ENCODE measurements around the gene JDP2.
"Not testable (repeated sequence)": the region's sequence is repeated elsewhere in the genome, so short reads cannot be mapped to it uniquely, and the experiment has no call there.

Gene JDP2, protein sequence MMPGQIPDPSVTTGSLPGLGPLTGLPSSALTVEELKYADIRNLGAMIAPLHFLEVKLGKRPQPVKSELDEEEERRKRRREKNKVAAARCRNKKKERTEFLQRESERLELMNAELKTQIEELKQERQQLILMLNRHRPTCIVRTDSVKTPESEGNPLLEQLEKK

DNA sequence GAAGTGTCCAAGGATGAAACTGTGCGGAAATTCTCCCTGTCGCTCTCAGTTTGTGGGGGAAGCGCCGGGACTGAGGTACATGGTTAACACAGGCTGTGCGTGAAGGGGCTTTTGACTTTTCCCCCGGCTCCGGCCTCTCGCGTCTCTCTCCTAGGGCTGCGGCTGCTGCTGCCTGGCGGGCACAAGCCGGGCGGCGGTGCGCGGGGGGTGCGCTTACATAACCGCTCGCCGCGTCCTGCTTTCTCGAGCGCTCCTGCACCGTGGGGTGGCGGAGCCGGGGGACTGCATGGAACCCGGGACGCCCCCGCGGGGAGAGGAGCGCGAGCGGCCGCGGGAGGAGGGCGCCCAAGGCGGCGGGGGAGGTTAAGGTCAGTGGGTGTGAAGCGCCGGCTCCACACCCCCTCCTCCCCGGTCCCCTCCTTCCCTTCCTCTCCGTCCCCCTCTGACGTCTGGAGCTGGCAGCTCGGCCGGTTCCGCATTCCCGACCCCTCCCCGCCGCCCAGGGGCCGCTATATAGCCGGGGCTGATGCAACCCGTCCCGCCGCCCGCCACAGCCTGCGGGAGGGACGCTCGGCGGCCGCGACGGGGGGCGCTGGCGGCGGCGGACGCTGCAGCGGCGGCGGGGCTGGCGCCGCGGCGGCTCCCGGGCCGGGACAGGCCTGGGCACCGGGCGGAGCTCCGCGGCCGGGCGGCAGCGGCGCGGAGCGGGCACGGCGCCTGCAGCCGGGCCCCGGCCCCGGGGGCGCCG is at the start of gene JDP2:
TSS of gene JDP2 (plus strand) at position 541 of the 748 bp plus-strand sequence. CDS start 9,899 bp downstream, outside the sequence.
- peak; percentile 69 to 97 (median 81) for DNase-seq
- intact Hi-C loops (cut with DNase I): loop anchor here (5.0 kb wide), 2 partner anchors 60 to 115 kb away; no protein-coding TSS in a partner anchor

DNA sequence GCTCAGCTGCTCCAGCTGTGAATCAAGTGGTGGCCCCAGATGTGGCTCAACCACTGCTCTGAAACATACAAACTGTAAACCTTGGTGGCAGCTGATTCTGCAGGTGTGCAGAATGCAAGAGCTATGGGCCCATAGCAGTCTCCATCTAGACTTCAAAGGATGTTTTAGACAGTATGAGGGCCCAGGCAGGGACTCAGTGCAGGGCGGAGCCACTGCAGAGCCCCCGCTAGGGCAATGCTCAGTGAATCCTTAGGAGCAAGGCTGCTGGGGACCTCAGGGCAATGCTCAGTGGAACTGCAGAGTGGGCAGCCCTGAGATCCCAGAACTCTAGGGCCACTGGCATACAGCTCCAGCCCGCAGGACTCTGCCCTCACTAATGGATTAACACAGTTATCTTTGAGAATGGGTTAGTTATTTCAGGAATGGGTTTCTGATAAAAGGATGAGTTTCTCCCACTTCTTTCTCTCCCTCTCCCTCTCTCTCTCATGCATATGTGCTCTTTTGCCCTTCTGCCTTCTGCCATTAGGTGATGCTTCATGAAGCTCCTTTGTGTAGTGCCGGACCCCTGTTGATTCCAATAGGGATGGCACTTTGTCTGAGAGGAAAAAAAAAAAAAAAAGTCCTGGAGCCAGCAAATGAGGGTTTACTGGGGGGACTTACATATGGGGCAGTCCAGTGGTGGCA is 48.4 kb upstream of the JDP2 start:
- intact Hi-C loops (cut with DNase I): no loop called here

DNA sequence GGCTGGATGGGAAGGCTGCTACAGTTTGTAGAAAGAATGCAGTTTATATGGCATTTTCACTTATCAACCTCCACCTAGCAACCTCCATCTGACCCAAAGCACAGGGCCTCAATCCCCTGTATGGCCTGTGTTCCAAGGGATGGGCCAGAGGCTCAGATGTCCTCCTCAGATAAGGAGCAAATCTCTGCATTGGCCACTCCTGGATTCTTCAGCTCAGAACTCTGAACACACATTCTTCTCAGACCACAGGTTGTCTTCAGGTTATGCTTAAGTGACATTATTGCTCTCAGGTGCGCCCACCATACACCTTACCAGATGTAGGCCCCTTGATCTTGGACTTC is 47.9 kb upstream of the JDP2 start:
- intact Hi-C loops (cut with DNase I): no loop called here
- DNase-seq: no peak

More for the DNA sequence above, 48.4 kb upstream of the JDP2 start:
- no peak for DNase-seq

DNA sequence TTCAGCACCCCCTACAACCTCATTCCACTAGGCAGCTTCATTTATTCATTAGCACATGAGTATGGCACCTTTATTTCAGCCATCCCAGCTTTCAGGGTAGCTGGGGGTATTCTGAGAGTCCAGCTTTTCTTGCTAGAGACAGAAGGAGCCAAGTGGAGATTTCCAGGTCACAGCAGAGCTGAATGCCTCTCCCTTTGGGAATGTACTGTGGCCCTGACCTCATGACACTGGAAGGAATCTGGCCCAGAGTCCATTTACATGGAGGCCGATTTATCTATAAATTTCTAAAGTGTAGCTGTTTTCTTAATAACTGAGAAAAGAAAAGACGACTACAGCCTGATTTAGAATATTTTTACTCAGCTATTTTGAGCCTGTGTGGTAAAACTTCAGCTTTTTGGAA is 47.2 kb upstream of the JDP2 start:
- no peak for DNase-seq
- intact Hi-C loops (cut with DNase I): no loop called here

DNA sequence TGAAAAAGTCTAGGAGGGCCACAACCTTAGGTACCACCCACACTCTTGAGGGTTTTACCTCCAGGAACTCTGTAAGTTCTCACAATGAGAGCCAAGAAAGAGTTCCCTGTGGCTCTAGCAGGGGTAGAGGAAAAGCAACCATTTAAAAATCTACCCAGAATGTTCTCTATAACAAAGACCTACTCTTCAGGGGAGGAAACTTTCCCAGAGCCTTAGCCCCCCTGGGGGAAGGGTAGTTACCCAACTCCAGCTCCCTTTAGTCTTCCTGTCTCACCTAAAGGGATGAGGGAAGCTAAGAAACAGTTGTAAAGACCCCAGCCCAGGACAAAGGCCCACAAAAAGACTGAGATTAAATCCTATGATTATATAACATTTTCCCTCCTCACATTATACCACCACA is 46.2 kb upstream of the JDP2 start:
- no peak for DNase-seq
- intact Hi-C loops (cut with DNase I): no loop called here

DNA sequence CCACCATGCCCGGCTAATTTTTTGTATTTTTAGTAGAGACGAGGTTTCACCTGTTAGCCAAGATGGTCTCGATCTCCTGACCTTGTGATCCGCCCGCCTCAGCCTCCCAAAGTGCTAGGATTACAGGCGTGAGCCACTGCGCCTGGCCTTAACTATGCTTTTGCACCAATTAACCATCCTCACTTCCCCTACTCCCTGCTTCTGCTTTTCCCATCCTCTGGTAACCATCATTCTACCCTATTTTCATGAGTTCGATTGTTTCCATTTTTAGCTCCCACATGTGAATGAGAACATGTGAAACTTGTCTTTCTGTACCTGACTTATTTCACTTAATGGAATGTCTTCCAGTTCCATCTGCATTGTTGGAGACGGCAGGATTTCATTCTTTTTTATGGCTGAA is 44.6 kb upstream of the JDP2 start:
- intact Hi-C loops (cut with DNase I); DNase-seq: not testable (repeated sequence)

DNA sequence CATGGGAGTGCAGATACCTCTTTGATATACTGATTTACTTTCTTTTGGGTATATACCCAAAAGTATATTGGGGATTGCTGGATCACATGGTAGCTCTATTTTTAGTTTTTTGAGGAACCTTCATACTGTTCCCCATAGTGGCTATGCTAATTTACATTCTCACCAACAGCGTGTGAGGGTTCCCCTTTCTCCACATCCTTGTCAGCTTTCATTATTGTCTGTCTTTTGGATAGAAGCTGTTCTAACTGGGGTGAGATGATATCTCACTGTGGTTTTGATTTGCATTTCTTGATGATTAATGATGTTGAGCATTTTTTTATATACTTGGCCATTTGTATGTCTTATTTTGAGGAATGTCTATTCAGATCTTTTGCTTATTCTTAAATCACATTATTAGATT is 44.1 kb upstream of the JDP2 start:
- DNase-seq: no peak

DNA sequence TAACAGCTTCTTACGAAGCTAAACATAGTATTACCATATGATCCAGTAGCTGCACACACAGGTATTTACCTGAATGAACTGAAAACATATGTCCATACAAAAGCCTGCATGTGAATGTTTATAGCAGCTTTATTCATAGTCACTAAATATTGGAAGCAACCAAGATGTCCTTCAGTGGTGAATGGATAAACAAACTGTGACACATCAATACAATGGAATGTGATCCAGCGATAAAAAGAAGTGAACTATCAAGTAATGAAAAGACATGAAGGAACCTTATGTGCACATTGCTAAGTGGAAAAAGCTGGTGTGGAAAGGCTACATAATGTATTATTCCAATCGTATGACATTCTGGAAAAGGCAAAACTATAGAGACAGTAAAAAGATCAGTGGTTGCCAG is 38.1 kb upstream of the JDP2 start:
- no peak for DNase-seq
- intact Hi-C loops (cut with DNase I): no loop called here

More for the DNA sequence above, 44.1 kb upstream of the JDP2 start:
- intact Hi-C loops (cut with DNase I): no loop called here

DNA sequence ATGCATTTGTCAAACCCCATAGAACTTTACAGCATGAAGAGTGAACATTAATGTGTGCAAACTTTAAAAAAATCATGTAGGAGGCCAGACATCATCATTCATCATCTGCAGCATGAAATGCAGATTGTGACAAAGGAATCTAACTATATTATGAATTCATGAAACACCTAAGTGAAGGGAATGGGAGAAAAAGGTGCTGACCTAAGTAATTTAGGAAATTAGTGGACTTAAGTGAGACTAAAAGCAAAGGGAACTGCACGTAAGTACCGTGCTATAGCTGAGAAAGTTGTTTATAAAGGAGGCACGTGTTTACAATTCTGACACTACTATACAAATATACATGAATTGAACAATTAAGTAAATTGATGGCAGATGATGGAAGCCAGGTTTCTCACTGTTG is 37.6 kb upstream of the JDP2 start:
- intact Hi-C loops (cut with DNase I): no loop called here
- no peak for DNase-seq

DNA sequence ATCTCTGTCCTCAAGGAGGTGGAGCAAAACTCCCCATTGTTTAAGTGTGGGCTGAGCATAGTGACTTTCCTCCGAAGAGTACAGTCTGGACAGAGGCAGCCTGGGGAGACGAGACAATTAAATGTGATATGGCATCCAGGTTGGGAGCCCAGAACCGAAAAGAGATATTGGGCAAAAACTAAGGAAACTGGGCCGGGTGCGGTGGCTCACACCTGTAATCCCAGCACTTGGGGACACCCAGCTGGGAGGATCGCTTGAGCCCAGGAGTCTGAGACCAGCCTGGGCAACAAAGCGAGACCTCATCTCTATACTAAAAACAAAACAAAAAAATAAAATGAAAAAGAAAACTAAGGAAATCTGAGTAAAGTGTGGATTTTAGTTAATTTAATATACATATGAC is 35.9 kb upstream of the JDP2 start:
- intact Hi-C loops (cut with DNase I): no loop called here
- no peak for DNase-seq

DNA sequence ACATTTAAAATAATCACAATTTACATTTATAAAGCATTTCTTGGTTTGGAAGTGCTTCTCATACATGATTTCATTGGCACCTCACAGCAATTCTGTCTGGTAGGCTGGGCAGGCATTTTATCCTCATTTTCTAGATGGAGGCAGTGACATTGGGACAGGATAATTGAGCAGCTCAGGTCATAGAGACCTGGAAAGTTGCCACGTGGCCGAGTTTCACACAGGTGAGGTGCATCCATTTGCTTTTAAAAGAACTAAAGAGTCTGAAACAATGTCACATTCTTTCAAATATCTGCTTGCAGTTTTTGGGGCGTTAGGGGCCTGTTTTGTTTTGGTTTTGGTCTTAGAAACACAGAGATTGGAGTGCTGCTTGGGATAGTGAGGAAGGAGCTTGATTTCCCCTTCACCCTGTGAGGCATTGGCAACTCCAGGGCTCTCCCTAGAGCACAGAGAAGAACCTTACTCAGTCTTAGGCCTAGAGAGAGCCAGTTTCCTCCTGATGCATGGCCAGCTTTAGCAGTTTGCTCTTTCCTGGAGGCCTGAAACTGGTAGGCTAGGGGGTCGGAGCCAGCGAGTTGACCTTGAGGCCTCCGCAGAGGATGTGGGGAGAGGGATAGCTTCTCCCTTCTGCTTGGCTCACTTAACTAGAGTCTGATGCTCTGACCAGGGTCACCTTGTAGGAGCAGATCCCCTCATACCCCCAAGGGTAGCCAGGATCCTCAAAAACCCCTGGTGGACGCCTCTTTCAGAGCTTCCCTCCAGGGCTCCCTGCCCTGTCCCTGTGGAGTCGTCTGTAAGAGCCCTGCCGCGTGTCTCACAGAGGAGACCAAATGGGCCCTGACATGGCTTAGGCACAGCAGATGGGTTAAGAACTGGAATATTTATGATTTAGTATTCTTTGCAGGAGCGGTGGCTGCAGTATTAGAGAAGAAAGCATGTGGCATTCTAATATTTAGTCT is 34.9 kb upstream of the JDP2 start:
- intact Hi-C loops (cut with DNase I): no loop called here
- no peak for DNase-seq

DNA sequence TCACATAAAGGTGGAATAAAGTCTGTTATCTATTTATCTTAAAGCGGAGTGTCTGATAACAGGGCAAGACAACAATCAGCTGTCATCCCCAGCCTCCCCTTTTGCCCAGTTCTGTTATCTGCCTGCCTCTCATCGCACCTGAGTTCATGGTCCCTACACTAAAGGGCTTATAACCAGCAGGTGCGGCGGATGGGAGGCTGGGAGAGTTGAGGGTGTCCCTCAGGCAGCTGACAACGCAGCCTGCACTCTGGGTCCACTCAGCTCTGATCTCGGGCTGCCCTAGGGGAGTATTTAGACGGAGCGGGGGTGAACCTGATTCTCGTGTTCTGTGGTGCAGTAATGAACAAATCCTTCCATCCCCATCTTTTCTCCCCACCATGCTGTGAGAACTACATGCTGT is 34.0 kb upstream of the JDP2 start:
- intact Hi-C loops (cut with DNase I): no loop called here
- DNase-seq: peak in 1 of 10 donors; percentile 74

DNA sequence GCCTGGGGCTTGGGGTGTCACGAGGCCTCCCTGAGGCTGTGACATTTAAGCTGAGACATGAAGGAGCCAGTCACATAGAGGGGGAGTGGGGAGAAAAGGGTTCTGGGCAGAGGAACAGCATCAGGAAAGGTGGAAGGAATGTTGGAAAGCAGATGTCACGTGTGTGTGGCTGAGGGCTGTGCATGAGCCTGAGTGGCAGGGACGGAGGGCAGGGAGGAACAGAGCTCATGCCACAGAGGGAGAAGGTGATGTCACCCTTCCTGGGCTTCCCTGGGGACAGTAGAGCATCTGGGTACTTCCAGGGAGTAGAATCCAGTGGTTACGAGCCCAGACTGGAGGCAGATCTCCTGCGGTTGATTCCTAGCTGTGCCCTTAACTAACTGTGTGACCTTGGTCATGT is 32.0 kb upstream of the JDP2 start:
- intact Hi-C loops (cut with DNase I): no loop called here
- no peak for DNase-seq

DNA sequence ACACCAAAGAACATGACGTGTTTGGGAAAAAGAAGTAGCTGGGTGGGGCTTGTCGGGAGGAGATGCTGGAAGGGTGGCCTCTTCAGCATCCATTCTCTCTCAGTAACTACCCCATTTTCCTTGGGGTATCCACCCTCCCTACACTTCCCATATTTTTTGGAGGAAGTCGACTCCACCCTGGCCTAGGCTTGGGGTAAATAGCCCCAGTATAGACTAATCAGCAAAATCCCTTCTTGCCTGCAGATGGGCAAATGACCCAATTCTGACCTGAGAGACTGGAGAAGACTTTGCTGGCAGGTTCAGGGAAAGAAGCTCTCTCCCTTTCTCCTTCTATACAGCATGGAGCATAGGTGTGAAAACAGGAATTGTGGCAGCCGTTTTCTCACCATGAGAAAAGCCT is 28.5 kb upstream of the JDP2 start:
- no peak for DNase-seq
- intact Hi-C loops (cut with DNase I): no loop called here

DNA sequence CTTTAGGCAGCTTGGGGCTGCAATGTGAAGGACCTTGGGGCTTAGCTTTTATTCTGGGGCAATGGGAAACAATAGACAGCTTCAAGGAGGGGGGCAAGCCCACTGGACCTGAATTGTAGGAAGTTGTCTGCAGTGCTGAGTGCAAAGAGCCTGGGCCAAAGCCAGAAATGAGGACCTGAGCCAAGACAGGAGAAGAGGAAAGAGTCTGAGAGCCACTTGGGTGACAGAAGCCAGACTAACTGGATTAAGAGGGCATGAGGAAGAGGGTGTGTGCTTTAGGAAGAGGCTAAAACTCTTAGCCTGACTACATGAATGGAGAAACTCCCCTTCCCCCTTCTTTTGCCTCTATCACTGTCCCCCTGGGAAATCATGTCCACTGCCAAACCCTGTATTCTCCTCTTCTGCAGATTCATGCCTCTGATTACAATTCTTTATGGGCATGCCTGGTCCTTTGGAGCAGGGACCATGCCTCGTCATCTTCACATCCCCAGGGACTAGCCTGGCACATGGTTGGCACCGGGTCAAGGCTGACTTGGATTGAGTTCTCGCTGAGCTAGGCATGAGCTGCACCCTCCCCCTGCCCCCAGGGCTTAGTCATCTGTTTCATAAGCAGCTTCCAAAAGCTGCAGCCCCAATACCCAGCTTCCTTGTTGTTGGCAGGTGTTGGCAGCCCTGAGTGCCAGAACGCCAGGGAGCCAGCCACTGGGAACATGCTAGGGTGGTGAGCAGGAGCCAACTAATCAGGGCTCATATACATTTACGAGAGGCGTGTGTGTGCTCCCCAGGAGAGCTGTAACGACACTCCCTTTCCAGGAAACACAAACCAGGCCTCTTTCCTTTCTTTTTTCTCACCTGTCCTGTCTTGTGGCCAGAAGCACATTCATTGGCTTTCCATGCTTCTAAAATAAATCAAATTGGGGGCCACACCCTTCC is 27.7 kb upstream of the JDP2 start:
- peak; percentile 70 to 98 (median 84) for DNase-seq
- intact Hi-C loops (cut with DNase I): no loop called here

DNA sequence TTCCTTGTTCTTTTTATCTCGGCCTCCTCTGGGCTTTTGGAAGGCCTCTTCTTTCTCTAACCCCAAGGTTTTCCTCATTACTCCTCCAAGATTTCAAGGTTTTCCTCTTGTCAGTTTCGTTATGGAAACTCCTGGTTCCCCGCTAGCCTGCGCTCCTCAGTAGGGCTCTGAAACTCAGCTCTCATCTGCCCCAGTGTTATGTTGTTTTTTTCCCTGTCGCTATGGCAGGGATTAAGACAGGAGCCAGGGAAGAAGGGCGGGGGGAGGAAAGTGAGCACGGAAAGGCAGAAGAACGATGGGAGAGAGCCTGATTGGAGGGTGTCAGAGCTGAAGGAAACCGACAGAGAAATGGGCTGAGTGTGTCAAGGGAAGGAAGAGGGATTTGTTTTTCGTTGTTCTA is 26.5 kb upstream of the JDP2 start:
- peak in 4 of 10 donors; percentile 7 to 63 (median 22) for DNase-seq
- intact Hi-C loops (cut with DNase I): no loop called here

DNA sequence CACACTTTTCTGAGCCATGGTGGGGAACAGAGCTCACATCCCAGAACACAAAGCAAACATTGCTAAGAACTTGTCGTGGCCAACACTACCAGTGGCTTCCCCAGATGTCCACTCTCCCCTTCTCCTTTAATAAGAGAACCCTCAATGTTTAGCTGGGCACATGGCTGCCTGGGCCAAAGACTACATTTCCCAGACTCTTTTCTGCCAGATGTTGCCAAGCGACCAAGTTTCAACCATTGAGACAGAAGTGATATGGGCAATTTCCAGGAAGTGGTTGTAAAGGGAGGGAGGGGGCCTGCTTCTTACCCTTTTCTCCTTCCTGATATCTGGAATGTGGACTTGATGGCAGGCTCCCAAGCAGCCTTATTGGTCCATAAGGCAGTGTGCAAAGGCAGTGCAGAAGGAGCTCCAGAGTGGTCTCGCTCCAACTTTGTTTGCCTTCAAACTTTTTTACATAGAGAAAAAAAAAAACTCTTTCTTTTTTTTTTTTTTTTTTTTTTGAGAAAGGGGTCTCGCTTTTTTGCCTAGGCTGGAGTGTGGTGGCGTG is 24.9 kb upstream of the JDP2 start:
- no peak for DNase-seq
- intact Hi-C loops (cut with DNase I): no loop called here

DNA sequence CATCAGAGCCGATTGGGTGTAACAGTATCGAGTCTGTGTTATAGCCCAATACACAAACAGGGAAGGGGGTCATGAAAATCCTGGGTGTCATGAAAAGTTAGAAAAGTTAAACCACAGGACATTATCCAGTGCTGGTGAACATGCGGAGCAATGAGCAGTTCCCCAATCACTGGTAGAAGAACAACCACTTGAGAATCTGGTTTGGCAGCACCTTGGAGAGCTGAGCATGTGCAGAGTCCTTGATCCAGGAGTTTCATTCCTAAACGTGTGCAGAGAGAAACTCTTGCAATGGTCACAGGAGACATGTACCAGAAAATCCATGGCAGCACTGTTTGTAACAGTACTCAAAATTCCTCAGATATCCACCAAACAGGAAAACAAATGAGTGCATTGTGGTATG is 23.0 kb upstream of the JDP2 start:
- intact Hi-C loops (cut with DNase I): no loop called here
- DNase-seq: no peak

DNA sequence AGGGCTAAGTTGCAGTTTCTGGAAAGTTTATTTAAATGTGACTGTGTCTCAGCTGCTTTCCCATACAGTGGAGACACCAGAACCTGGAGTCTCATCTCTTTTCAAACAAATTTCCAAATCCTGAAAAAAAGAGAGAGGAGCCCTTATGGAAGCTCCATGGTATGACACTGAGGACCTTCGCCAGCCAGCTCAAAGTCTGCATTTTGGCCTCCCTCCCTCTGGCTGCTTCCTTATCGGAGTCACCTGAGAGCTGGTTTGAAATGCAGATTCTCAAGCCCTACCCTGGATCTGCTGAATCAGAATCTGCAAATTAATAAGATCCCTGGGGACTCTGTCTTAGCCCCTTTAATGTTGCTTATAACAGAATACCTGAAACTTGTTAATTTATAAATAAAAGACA is 21.7 kb upstream of the JDP2 start:
- no peak for DNase-seq
- intact Hi-C loops (cut with DNase I): no loop called here
